ENCODE data around the gene PTPRT. TPM values are rescaled to one million over a fixed set of nuclear protein-coding genes. Genes with fewer than 3 reads are reported as not detected.
"Not testable (repeated sequence)": the region's sequence is repeated elsewhere in the genome, so short reads cannot be mapped to it uniquely, and the experiment has no call there.

Gene PTPRT
- total RNA-seq, 2 experiments from 2014 or later, result not detected

DNA sequence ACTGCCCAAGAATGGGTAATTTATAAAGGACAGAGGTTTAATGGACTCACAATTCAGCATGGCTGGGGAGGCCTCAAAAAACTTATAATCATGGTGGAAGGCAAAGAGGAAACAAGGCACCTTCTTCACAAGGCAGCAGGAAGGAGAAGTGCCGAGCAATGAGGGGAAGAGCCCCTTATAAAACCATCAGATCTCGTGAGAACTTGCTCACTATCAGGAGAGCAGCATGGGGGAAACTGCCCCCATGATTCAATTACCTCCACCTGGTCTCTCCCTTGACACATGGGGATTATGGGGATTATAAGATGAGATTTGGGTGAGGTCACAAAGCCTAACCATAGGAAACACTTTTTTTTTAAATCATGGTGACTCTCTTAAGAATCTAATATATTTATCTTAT lies 278.9 kb downstream of the PTPRT start:
- H3K27ac Mint-ChIP-seq; H3K27me3 Mint-ChIP-seq (ENCODE audit: low read depth); CTCF ChIA-PET; H3K4me1 Mint-ChIP-seq (ENCODE audit: low read depth); POLR2A ChIA-PET; H3K9me3 Mint-ChIP-seq (ENCODE audit: insufficient read depth); ATAC-seq; H3K4me3 Mint-ChIP-seq; DNase-seq; H3K36me3 Mint-ChIP-seq (ENCODE audit: low read depth): not testable (repeated sequence)

DNA sequence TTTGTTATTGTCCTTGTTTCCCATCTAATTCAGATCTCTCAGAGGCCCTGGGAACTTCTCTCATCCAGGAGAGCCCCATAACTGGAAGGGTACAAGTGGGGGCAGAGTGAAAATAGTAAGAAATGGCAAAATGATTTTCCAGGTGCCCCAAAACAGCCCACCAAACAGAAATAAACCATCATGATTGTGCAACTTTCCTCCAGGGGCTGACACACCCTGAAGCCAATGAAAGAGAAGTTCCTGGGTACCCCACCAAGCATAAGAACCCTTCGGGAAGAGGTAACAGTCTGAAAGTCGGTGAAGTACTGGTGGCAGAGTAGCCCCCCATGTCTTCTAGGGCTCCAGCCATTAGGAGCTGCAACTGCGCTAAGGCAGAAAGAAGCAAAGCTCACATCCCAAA lies 282.0 kb downstream of the PTPRT start:
- H3K4me1 Mint-ChIP-seq (ENCODE audit: low read depth), result no peaks in the 10 kb centered on the region
- ATAC-seq (no peak), DNase-seq (no peak)
- POLR2A ChIA-PET, result no interaction called here
- H3K27me3 Mint-ChIP-seq (ENCODE audit: low read depth), result no peaks in the 10 kb centered on the region
- H3K36me3 Mint-ChIP-seq (ENCODE audit: low read depth), result no peaks in the 10 kb centered on the region
- H3K27ac Mint-ChIP-seq, result no peak overlapping the region
- no peak overlapping the region for H3K4me3 Mint-ChIP-seq
- CTCF ChIA-PET, result no interaction called here
- H3K9me3 Mint-ChIP-seq (ENCODE audit: insufficient read depth), result no peaks in the 10 kb centered on the region

DNA sequence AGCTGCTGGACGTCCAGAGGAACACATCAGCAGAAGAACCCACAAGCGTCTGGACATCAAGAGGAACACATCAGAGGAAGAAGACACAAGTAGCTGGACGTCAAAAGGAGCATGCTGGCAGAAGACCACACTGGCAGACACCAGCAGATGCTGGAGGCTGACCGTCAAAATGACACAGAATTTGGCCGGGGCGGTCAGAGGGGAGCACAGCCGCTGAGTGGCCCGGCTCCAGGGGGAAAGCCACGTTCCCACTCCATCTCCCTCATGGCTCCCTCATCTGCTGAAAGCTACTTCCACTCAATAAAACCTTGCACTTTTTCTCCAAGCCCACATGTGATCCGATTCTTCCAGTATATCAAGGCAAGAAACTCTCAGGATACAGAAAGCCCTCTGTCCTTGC lies 283.6 kb downstream of the PTPRT start:
- ATAC-seq (no peak), DNase-seq (no peak)
- Mint-ChIP-seq H3K4me1 (ENCODE audit: low read depth) (no peaks in the 10 kb centered on the region), H3K9me3 (ENCODE audit: insufficient read depth) (no peaks in the 10 kb centered on the region), H3K36me3 (ENCODE audit: low read depth) (no peaks in the 10 kb centered on the region), H3K27me3 (ENCODE audit: low read depth) (no peaks in the 10 kb centered on the region), H3K4me3 (no peak overlapping the region), H3K27ac (no peak overlapping the region)
- CTCF ChIA-PET, result no interaction called here
- POLR2A ChIA-PET, result no interaction called here

DNA sequence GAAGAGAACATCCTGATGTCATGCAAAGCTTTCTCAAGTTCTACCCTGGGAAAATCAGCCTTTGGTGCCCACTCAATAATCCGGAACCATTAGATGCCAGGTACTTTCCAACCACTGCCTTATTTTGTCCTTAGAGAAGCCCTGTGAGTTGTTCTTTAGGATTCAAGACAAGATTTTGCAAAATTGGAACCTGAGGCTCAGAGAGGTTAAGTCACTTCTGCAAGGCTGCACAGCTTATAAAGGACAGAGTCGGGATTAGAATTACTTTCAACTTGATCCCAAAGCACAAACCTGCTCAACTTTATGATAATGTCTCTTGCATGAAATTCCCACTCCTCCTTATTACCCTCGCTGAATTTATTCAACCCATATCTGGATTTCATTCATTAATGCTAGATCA lies 287.2 kb downstream of the PTPRT start:
- H3K4me3 Mint-ChIP-seq, result no peak overlapping the region
- H3K4me1 Mint-ChIP-seq (ENCODE audit: low read depth), result no peaks in the 10 kb centered on the region
- H3K27me3 Mint-ChIP-seq (ENCODE audit: low read depth), result no peaks in the 10 kb centered on the region
- ChIA-PET CTCF (no interaction called here), POLR2A (no interaction called here)
- H3K36me3 Mint-ChIP-seq (ENCODE audit: low read depth), result no peaks in the 10 kb centered on the region
- no peaks in the 10 kb centered on the region for H3K9me3 Mint-ChIP-seq (ENCODE audit: insufficient read depth)
- ATAC-seq (no peak), DNase-seq (no peak)
- H3K27ac Mint-ChIP-seq, result no peak overlapping the region

DNA sequence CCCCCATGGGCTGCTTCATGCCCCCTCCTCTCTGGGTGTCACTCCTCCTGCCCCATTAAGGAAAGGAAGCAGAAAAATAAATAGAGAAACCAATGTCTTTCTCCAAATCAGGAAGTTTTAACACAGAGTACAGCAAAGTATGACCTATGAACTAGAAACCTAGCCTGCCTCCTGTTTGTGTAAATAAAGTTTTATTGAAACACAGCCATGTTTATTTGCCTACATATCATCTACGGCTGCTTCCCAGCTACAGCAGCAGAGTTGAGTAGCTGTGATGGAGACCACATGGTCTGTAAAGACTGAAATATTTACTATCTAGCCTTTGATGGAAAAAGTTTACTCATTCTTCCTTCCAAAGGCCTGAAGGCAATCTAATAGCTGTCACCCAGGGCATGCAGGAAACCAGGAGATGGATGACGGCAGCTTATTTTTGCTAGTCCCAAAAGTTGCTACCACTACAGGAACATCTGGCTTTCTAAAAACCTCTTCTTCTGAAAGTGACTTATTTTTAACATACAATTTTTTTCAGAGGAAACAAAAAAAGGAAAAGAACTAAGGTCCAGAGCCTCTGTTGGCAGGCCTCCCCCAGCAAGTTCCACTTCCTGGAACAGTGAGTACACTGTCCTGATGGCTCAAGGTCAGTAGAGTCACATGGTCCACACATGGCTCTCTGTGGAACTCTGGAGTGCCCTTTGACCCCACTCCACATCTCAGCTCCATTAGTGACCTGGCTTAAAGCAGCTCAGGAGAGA lies 287.8 kb downstream of the PTPRT start:
- DNase-seq (no peak), ATAC-seq (no peak)
- H3K27me3 Mint-ChIP-seq (ENCODE audit: low read depth), result no peaks in the 10 kb centered on the region
- H3K36me3 Mint-ChIP-seq (ENCODE audit: low read depth), result no peaks in the 10 kb centered on the region
- CTCF ChIA-PET, result no interaction called here
- no peaks in the 10 kb centered on the region for H3K4me1 Mint-ChIP-seq (ENCODE audit: low read depth)
- H3K4me3 Mint-ChIP-seq, result no peak overlapping the region
- H3K9me3 Mint-ChIP-seq (ENCODE audit: insufficient read depth), result no peaks in the 10 kb centered on the region
- POLR2A ChIA-PET, result no interaction called here
- H3K27ac Mint-ChIP-seq, result no peak overlapping the region

DNA sequence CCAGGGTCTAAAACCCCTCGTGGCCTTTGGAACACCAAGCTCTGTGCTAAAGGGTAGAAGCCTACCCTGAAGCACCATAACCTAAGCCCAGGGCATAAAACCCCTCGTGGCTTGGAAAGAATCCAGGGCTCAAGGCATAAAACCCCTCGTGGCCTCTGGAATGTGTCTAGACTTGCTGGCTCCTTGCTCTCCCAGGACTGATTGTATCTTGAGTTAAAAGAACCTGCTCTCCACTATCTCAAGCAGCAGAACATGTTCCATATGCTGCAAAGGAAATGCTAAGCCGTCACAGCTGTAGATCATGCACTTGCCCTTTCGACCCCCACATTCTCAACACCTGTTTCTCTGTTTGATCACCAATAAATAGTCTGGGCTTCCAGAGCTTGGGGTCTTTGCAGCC lies 288.9 kb downstream of the PTPRT start:
- DNase-seq; H3K27me3 Mint-ChIP-seq (ENCODE audit: low read depth); H3K36me3 Mint-ChIP-seq (ENCODE audit: low read depth); H3K4me1 Mint-ChIP-seq (ENCODE audit: low read depth); H3K9me3 Mint-ChIP-seq (ENCODE audit: insufficient read depth); POLR2A ChIA-PET; ATAC-seq; H3K4me3 Mint-ChIP-seq; CTCF ChIA-PET; H3K27ac Mint-ChIP-seq: not testable (repeated sequence)

DNA sequence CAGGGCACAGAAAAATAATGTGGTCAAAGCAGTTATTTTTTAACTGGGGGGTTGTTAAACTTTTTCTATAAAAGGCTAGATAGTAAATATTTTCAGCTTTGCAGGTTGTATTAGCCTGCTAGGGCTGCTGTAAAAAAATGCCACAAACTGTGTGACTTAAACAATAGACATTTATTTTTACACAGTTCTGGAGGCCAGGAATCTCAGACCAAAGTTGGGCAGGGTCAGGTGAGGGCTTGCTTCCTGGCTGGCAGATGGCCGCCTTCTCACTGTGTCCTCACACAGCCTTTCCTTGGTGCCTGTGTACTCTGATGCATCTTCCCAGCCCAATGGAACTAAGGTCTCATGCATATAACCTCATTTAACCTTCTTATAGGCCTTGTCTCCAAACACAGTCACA lies 294.7 kb downstream of the PTPRT start:
- Mint-ChIP-seq H3K9me3 (ENCODE audit: insufficient read depth) (peaks cover 15% of the 10 kb centered on the region), H3K36me3 (ENCODE audit: low read depth) (no peaks in the 10 kb centered on the region), H3K27me3 (ENCODE audit: low read depth) (no peaks in the 10 kb centered on the region), H3K4me1 (ENCODE audit: low read depth) (no peaks in the 10 kb centered on the region), H3K27ac (no peak overlapping the region), H3K4me3 (no peak overlapping the region)
- no peak for ATAC-seq
- POLR2A ChIA-PET, result no interaction called here
- DNase-seq, result no peak
- CTCF ChIA-PET, result no interaction called here

DNA sequence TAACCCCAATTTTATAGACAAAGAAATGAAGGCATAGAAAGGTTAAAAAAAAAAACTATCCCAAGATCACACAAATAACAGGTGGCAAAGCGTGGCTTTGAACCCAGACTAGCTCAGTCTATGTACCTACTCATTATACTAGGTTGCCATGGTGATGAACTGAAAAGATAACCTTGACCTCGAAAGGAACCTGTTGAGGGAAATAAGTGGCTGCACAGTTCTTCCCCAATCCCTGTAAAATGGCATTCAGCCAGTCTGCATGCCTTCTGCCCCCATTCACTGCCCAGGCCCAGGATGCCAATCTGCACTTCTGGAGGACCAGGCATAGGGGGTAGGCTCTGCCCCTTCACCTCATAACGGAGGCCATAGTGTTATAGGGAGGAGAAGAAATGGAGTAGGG lies 295.2 kb downstream of the PTPRT start:
- no peaks in the 10 kb centered on the region for H3K36me3 Mint-ChIP-seq (ENCODE audit: low read depth)
- no peak for DNase-seq
- POLR2A ChIA-PET, result no interaction called here
- peaks cover 15% of the 10 kb centered on the region for H3K9me3 Mint-ChIP-seq (ENCODE audit: insufficient read depth)
- ATAC-seq, result no peak
- no peak overlapping the region for H3K27ac Mint-ChIP-seq
- CTCF ChIA-PET, result no interaction called here
- H3K27me3 Mint-ChIP-seq (ENCODE audit: low read depth), result no peaks in the 10 kb centered on the region
- H3K4me1 Mint-ChIP-seq (ENCODE audit: low read depth), result no peaks in the 10 kb centered on the region
- H3K4me3 Mint-ChIP-seq, result no peak overlapping the region

DNA sequence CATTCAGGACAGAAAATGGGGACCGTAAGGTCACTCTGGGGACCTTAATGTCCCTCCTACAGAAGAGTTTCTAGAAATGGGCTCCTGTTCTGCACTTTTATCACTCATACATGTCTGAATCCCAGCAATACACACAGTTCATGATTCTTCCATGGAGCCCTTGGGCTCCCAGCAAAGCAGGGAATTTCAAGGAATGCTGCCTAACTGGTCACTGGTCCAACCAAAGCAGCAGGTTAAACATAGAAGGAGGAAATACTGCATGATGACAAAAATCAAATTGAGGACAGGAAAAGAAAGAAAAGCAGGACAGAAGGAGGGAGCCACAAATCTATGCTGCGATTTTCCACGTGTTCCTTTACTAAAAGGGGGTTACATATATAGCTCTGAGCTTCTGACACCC lies 300.2 kb downstream of the PTPRT start:
- Mint-ChIP-seq H3K27ac (no peak overlapping the region), H3K4me1 (ENCODE audit: low read depth) (no peaks in the 10 kb centered on the region), H3K4me3 (no peak overlapping the region), H3K27me3 (ENCODE audit: low read depth) (no peaks in the 10 kb centered on the region), H3K9me3 (ENCODE audit: insufficient read depth) (peaks cover 15% of the 10 kb centered on the region), H3K36me3 (ENCODE audit: low read depth) (no peaks in the 10 kb centered on the region)
- ChIA-PET POLR2A (no interaction called here), CTCF (no interaction called here)
- DNase-seq (no peak), ATAC-seq (no peak)

DNA sequence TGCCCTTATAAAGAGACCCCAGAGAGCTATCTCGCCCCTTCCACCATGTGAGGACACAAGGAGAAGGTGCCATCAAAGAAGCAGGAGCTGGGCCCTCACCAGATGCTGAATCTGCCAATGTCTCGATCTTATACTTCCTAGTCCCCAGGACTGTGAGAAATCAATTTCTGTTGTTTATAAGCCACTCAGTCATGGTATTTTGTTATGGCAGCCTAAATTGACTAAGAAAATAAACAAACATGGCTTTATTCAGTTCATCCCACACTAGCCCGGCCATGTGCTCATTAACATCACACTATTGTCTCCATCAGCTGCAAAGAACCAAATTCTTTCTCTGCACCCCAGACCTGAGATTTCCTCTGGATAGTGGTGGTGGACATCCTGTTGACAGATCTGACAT lies 302.4 kb downstream of the PTPRT start:
- POLR2A ChIA-PET, result no interaction called here

DNA sequence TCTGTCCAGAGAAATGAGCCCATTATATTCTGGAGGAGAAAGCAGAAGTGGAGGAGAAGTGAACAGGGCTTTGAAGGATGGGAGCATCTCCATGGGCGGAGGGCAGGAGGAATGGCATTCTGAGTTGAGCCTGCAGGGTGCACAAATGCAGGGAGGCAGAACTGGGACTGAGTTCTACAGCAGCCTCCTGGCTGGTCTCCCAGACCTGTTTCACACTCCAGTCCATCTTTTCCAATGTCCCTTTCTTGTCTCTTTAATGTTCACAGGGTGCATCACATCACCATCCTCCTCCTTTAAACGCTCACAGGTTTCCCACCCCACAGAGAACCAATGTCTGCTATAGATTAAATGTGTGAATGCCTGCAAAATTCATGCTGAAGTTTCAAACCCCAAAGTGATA lies 302.9 kb downstream of the PTPRT start:
- POLR2A ChIA-PET, result no interaction called here
- CTCF ChIA-PET, result no interaction called here

More for the DNA sequence above, 302.4 kb downstream of the PTPRT start:
- no peaks in the 10 kb centered on the region for H3K36me3 Mint-ChIP-seq (ENCODE audit: low read depth)
- no peak for ATAC-seq
- no peak overlapping the region for H3K27ac Mint-ChIP-seq
- peaks cover 15% of the 10 kb centered on the region for H3K9me3 Mint-ChIP-seq (ENCODE audit: insufficient read depth)
- CTCF ChIA-PET, result no interaction called here
- no peaks in the 10 kb centered on the region for H3K27me3 Mint-ChIP-seq (ENCODE audit: low read depth)
- no peaks in the 10 kb centered on the region for H3K4me1 Mint-ChIP-seq (ENCODE audit: low read depth)
- DNase-seq, result no peak
- no peak overlapping the region for H3K4me3 Mint-ChIP-seq

DNA sequence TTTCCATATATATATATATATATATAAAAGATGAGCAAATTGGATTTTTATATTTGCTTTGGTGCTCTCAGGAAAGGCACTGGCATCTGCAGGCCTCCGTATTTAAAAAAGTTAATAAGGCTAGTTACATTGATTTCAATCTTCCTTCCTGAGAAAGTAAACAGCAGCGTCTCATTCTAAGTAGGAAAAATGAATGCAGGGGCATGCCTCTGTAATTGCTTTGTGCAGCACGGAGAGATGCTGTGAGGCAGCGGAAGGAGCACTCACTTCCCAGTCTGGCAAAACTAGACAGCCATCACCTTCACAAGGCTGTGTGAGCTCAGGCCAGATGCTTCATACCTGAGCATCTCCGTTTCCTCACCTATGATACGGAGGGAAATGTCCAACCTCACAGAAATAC lies 303.7 kb downstream of the PTPRT start:
- CTCF ChIA-PET, result no interaction called here
- H3K27ac Mint-ChIP-seq, result no peak overlapping the region
- H3K27me3 Mint-ChIP-seq (ENCODE audit: low read depth), result no peaks in the 10 kb centered on the region
- H3K4me1 Mint-ChIP-seq (ENCODE audit: low read depth), result no peaks in the 10 kb centered on the region
- H3K9me3 Mint-ChIP-seq (ENCODE audit: insufficient read depth), result peaks cover 8% of the 10 kb centered on the region
- no peaks in the 10 kb centered on the region for H3K36me3 Mint-ChIP-seq (ENCODE audit: low read depth)
- no peak for DNase-seq
- no peak overlapping the region for H3K4me3 Mint-ChIP-seq
- POLR2A ChIA-PET, result no interaction called here
- no peak for ATAC-seq

More for the DNA sequence above, 302.9 kb downstream of the PTPRT start:
- Mint-ChIP-seq H3K9me3 (ENCODE audit: insufficient read depth) (peaks cover 15% of the 10 kb centered on the region), H3K27ac (no peak overlapping the region), H3K27me3 (ENCODE audit: low read depth) (no peaks in the 10 kb centered on the region), H3K4me1 (ENCODE audit: low read depth) (no peaks in the 10 kb centered on the region), H3K4me3 (no peak overlapping the region), H3K36me3 (ENCODE audit: low read depth) (no peaks in the 10 kb centered on the region)
- ATAC-seq, result no peak
- DNase-seq, result no peak

DNA sequence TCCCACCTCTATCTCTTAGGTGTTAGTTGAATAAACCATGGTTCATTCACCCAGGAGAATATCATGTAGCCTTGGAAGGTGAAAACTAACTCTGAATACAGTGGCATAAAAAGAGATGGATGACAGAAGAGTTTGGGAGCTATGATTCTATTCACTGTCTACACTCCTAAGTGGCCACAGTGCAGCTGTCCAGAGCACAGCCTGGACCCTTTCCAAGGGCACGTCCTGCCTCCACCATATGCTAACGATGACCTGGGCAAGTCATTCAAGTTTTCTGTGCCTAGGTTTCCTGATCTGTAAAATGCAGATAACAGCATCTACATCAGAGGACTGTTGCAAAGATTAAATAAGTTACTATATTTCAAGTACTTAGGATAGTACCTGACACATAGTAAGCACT lies 314.1 kb downstream of the PTPRT start:
- POLR2A ChIA-PET, result no interaction called here

More for the DNA sequence above, 314.1 kb downstream of the PTPRT start:
- no peak for DNase-seq
- Mint-ChIP-seq H3K4me3 (no peak overlapping the region), H3K36me3 (ENCODE audit: low read depth) (no peaks in the 10 kb centered on the region), H3K9me3 (ENCODE audit: insufficient read depth) (no peaks in the 10 kb centered on the region), H3K4me1 (ENCODE audit: low read depth) (no peaks in the 10 kb centered on the region), H3K27me3 (ENCODE audit: low read depth) (no peaks in the 10 kb centered on the region), H3K27ac (no peak overlapping the region)
- CTCF ChIA-PET, result no interaction called here
- no peak for ATAC-seq

Measured in activated CD8-positive, alpha-beta T cell treated with anti-CD3 and anti-CD28 coated beads, Interleukin-2, amount 10 ng/mL, durations not matched to agents 7 days and 5 days (primary cell).